Cardiac muscle cell (in vitro differentiated cells and primary cell): ENCODE data around the gene NEK10. TPM values are rescaled to one million over a fixed set of nuclear protein-coding genes. Genes with fewer than 3 reads are reported as not detected.

Source experiments
- DNase-seq, 2 donors: peaks; one replicate each; pipeline versions ENCODE4 v3.0.0 to v3.0.0-alpha.2; 2010 to 2017; ENCODE audit warnings: low read depth in 1 of 2, low spot score in 1 of 2
- H3K27ac ChIP-seq: fragments of 200-600 bp; sonication (generic); 2 replicates; pipeline ENCODE4 v1.5.1; 2016
- H3K27me3 ChIP-seq: fragments of 200-600 bp; sonication (generic); 2 replicates; pipeline ENCODE4 v1.6.0; 2016; ENCODE audit warnings: control low read depth
- H3K36me3 ChIP-seq: fragments of 200-600 bp; sonication (generic); 2 replicates; pipeline ENCODE4 v1.5.1; 2016; ENCODE audit warnings: control low read depth
- H3K4me1 ChIP-seq: fragments of 200-600 bp; sonication (generic); 2 replicates; pipeline ENCODE4 v1.8.1; 2017; ENCODE audit warnings: low read depth, mild to moderate bottlenecking, mixed run types
- H3K4me3 ChIP-seq: fragments of 200-600 bp; sonication (generic); 2 replicates; pipeline ENCODE4 v1.5.1; 2016; ENCODE audit warnings: mild to moderate bottlenecking
- H3K9me3 ChIP-seq: fragments of 200-600 bp; sonication (generic); 2 replicates; pipeline ENCODE4 v1.5.1; 2017; ENCODE audit warnings: low read depth, mild to moderate bottlenecking, control low read depth
- polyA plus RNA-seq: library from polyadenylated mRNA; unstranded; fragments of >200 nt; fragmentation: Nextera tagmentation; extraction: Ambion mirVana; gene quantifications from 2 replicates; pipeline ENCODE4 v1.2.1, GENCODE V29; 2016
- total RNA-seq: library from RNA; depleted of rRNA; stranded (reverse); fragments of >200 nt; gene quantifications from 2 replicates; pipeline ENCODE4 v1.2.3, GENCODE V29; 2016
- TF ChIP-seq, protein P1 (sequence below): IDR thresholded peaks from 2 replicates; pipeline ENCODE4 v1.5.1; 2012; ENCODE audit warnings: low read depth, mild to moderate bottlenecking, low read length

Gene NEK10
- total and polyA plus RNA-seq, 2 experiments from 2014 or later = 0.54 to 2.1 TPM

DNA sequence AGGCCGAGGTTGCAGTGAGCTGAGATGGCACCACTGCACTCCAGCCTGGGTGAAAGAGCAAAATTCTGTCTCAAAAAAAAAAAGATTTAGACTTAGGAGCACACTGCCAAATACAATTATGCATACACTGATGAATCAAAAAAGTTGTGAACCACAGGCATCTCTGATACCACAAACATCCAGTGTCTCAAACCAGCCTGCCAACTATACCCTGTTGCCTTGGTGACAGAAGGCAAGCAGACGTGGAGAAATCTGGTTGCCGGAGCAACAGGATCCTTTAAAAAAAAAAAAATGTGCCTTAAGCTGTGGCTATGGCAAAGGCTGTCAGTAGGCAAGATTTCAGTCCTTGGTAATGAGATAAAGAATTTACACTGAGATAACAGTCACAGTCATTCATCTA lies 202.3 kb downstream of the NEK10 start:
- H3K4me3 ChIP-seq = no peak overlapping the region
- no peaks in the 10 kb centered on the region for H3K36me3 ChIP-seq
- H3K27me3 ChIP-seq = no peaks in the 10 kb centered on the region
- H3K4me1 ChIP-seq = no peaks in the 10 kb centered on the region
- H3K9me3 ChIP-seq = no peaks in the 10 kb centered on the region
- TF ChIP-seq, protein P1, sequence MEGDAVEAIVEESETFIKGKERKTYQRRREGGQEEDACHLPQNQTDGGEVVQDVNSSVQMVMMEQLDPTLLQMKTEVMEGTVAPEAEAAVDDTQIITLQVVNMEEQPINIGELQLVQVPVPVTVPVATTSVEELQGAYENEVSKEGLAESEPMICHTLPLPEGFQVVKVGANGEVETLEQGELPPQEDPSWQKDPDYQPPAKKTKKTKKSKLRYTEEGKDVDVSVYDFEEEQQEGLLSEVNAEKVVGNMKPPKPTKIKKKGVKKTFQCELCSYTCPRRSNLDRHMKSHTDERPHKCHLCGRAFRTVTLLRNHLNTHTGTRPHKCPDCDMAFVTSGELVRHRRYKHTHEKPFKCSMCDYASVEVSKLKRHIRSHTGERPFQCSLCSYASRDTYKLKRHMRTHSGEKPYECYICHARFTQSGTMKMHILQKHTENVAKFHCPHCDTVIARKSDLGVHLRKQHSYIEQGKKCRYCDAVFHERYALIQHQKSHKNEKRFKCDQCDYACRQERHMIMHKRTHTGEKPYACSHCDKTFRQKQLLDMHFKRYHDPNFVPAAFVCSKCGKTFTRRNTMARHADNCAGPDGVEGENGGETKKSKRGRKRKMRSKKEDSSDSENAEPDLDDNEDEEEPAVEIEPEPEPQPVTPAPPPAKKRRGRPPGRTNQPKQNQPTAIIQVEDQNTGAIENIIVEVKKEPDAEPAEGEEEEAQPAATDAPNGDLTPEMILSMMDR = no peak
- H3K27ac ChIP-seq = no peak overlapping the region
- DNase-seq = peak in 1 of 2 donors; percentile 96

DNA sequence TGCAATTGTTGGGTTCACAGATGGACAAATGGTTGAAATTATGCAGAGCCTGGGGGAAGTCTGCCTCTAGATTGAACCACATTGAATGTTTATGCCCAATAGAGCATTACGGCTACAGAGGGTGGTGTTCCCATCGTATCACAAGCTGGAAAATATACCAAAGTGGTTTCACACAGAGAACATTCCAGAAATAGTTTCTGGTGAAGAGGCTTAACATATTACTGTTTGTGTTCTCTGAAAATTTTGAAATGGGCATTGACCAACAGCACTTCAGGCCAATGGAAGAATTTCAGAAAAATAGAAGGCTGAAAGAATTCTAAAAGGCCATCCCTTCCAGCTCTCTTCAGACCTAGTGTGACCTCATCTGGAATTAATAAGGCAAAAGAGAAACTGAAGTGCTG lies 203.9 kb downstream of the NEK10 start:
- TF ChIP-seq, protein P1 = no peak
- no peaks in the 10 kb centered on the region for H3K4me1 ChIP-seq
- H3K9me3 ChIP-seq = no peaks in the 10 kb centered on the region
- no peaks in the 10 kb centered on the region for H3K36me3 ChIP-seq
- H3K27ac ChIP-seq = no peak overlapping the region
- no peaks in the 10 kb centered on the region for H3K27me3 ChIP-seq
- DNase-seq = peak in 1 of 2 donors; percentile 90
- H3K4me3 ChIP-seq = no peak overlapping the region

DNA sequence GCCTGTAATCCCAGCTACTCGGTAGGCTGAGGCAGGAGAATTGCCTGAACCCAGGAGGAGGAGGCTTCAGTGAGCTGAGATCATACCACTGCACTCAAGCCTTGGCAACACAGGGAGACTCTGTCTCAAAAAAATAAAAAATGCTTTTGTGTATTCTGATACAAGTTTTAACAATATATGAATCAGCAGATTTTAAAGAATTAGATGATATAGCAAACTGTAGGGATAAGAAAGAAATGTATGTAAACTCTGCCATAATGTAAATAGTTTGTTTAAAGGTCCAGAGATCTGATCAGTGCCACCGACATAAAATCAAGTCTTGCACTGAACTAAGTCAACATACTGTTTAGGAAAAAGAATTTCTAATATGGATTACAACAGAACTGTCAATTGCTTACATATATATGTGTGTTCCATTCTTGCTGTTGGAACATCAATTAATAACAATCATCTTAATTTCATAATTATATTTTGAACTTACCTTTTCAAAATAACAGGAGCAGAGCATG lies 208.3 kb downstream of the NEK10 start:
- no peak overlapping the region for H3K27ac ChIP-seq
- no peak overlapping the region for H3K4me3 ChIP-seq
- no peaks in the 10 kb centered on the region for H3K9me3 ChIP-seq
- H3K36me3 ChIP-seq = no peaks in the 10 kb centered on the region
- TF ChIP-seq, protein P1 = no peak
- H3K4me1 ChIP-seq = no peaks in the 10 kb centered on the region
- no peak for DNase-seq
- H3K27me3 ChIP-seq = no peaks in the 10 kb centered on the region

DNA sequence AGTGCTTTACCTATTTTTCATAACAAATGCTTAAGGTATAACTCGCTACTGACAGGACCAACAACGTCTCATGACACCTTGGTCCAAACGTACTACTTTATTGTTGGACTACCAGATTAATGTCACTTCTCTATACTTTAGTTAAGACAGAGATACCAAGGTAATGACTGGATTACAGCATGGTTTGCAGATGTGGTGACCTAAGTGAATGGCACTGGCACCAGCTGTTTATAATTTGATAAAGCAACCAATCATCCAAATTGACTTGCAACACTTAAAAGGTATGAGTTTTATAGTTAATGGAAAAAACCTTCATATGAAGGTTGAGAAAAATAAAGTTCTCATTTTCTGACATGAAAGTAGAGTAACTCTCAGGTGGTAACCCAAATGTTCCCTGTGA lies 209.0 kb downstream of the NEK10 start:
- Histone ChIP-seq H3K36me3 (no peaks in the 10 kb centered on the region), H3K4me1 (no peaks in the 10 kb centered on the region), H3K9me3 (no peaks in the 10 kb centered on the region), H3K4me3 (no peak overlapping the region), H3K27me3 (no peaks in the 10 kb centered on the region), H3K27ac (no peak overlapping the region)
- TF ChIP-seq, protein P1 = no peak
- no peak for DNase-seq

DNA sequence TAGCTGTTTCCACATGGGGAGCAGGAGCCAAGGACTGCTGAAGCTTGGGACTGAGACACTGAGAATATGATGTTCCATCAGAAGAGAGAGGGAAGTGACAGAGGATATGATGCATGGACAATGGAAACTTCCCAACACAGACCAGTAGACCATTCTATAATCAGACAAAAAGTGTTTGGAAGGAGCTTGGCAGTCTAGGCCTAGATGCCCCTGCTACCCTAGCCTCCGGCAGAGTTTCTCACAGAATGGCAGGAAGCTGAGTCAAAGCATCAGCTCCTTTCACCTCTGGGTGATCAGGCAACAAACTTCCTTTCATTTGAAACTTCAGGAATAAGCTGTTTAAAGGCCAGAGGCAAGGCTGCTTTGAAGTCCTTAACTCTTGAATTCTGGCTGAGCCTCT lies 222.0 kb downstream of the NEK10 start:
- no peak for DNase-seq
- Histone ChIP-seq H3K27ac (no peak overlapping the region), H3K9me3 (no peaks in the 10 kb centered on the region), H3K36me3 (no peaks in the 10 kb centered on the region), H3K4me3 (no peak overlapping the region), H3K4me1 (no peaks in the 10 kb centered on the region), H3K27me3 (no peaks in the 10 kb centered on the region)
- TF ChIP-seq, protein P1 = no peak

DNA sequence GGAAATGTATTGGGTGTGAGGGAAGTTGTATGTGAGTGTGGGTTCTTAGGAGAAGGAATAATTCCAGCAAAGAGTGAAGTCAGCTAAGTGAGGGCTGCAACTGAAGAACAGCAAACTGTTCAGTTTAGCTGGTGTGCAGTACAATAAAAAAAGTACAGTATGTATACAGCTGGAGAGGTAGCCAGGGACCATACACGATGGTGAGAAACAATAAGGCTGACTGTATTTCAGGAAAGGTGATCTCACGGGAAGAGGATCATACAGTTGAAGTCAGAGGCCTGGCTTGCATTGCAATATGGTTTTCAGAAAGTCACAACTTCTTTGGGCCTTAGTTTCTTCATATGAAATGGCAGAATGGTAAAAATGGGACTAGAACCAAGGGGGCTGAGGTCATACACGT lies 222.4 kb downstream of the NEK10 start:
- Histone ChIP-seq H3K36me3 (no peaks in the 10 kb centered on the region), H3K9me3 (no peaks in the 10 kb centered on the region), H3K27ac (no peak overlapping the region), H3K4me1 (no peaks in the 10 kb centered on the region), H3K27me3 (no peaks in the 10 kb centered on the region), H3K4me3 (no peak overlapping the region)
- no peak for DNase-seq
- TF ChIP-seq, protein P1 = no peak
